SIG-M5 treated with dmso at 0.1 percent for 504 hours (cell line): ENCODE data around the gene ZNF280D.
A peak's percentile ranks its signal among the peaks of the same experiment; 100 is the strongest.

ENCODE experiments used
- DNase-seq: peaks from one replicate; lab custom pipeline; 2025; ENCODE audit not compliant: unreplicated experiment; lab: John Stamatoyannopoulos, UW

Gene ZNF280D

DNA sequence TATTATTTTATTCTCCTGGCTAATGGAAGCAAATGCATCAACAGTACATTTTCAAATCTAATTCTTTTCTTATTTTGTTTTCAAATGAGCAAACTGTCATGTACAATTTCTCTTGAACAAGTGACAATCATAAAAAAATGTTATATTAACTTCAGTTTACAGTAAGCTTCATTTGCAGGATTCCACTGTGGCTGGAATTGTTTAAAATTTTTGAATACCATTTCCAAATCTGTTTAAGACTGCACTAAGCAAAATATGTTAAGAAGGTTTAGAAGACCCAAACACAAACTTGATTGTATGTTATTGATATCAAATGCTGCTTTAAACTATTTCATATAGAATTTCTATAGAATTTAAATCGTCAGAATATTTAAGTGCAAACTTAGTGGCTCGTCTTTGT lies 92.8 kb downstream of the ZNF280D start:
- DNase-seq: no peak

DNA sequence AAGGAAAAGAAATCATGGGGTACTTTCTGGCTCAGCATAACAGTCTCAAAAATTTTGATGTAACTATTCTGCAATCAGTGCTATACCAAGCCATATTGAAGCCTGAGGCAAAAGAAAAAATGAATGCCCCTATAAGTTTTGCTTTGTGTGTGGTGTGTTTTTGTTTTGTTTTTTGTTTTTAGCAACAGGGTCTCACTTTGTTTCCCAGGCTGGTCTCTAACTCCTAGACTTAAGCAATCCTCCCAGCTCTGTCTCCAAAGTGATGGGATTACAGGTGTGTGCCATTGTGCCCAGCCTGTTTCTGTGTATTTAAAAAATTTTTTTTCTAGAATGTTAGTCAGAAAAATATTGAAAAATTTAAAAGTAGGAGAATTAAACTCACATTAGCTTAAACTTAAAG lies 93.2 kb downstream of the ZNF280D start:
- no peak for DNase-seq

- DNase-seq: no peak
Measured at GRCh38 chr15:56639631-56640030, 93.7 kb downstream of the ZNF280D start.

GRCh38 chr15:56631765-56632164 lies 101.5 kb downstream of the ZNF280D start:
- DNase-seq: no peak

GRCh38 chr15:56628893-56629532 lies 104.3 kb downstream of the ZNF280D start:
- DNase-seq: no peak

- peak; percentile 31 for DNase-seq
Measured at GRCh38 chr15:56619887-56620286, 113.4 kb downstream of the ZNF280D start.

DNA sequence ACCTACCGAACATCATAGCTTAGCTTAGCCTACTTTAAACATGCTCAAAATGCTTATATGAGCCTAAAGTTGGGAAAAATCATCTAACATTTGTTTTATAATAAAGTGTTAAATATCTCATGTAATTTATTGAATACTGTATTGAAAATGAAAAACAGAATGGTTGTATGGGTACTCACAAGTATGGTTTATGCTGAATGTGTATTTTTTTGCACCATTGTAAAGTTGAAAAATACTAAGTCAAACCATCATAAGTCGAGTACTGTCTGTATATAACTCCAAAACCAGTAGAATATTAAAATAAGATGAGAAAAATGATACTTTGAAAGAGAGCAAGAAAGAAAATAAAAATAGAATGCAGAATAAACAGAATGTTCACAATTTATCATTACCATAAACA lies 115.7 kb downstream of the ZNF280D start:
- no peak for DNase-seq

GRCh38 chr15:56616551-56616950 lies 116.8 kb downstream of the ZNF280D start:
- no peak for DNase-seq

- DNase-seq: no peak
Measured at GRCh38 chr15:56613811-56614210, 119.5 kb downstream of the ZNF280D start.

- DNase-seq: no peak
Measured at GRCh38 chr15:56608993-56609392, 124.3 kb downstream of the ZNF280D start.

- DNase-seq: no peak
Measured at GRCh38 chr15:56608140-56608778, 125.0 kb downstream of the ZNF280D start.

GRCh38 chr15:56602253-56602652 lies 131.1 kb downstream of the ZNF280D start:
- DNase-seq: no peak

DNA sequence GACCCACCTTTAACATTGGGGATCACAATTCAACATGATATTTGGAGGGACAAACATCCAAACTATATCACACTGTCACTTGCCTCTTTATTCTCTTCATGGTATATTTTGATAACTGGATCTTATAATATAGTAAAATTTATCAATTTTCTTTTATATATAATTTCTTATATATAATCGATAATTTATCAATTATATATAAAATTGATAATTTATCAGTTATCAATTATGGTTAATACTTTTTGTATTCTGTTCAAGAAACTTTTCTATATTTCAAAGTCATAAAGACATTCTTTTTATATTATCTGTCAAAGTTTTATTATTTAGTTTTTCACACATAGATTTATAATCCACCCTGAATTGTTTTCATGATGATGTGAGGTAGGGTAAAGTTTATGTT lies 132.9 kb downstream of the ZNF280D start:
- DNase-seq: no peak

DNA sequence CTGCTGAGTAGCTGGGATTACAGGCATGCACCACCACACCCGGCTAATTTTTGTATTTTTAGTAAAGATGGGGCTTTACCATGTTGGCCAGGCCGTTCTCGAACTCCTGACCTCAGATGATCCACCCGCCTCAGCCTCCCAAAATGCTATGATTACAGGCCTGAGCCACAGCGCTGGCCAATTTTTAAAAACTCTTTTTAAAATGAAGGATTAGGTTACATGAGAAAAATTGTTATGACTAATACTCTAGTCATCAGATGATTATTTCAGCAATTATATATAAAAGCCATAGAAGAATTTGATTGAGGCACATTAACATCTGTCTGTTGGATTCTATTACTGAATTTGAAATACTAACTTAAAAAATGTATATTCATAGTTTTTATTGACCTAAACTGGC lies 134.3 kb downstream of the ZNF280D start:
- no peak for DNase-seq

DNA sequence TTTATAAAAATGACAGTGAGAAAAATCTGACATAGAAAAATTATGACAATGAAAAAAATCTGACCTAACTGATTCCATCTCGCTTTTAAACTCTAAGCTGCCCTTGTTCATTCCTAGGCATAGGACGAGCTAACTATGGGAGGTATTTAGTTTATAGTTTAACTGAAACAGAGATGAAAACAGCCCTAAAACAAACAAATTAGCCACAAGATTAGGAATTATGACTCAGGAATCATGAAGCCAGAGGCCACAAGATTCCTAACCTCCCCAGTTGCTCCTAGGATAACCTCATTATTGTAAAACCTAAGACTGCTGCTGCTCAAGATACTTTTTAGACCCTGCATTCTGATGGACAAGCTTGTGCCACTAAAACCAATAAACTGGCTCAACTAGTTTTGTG lies 145.6 kb downstream of the ZNF280D start:
- no peak for DNase-seq

DNA sequence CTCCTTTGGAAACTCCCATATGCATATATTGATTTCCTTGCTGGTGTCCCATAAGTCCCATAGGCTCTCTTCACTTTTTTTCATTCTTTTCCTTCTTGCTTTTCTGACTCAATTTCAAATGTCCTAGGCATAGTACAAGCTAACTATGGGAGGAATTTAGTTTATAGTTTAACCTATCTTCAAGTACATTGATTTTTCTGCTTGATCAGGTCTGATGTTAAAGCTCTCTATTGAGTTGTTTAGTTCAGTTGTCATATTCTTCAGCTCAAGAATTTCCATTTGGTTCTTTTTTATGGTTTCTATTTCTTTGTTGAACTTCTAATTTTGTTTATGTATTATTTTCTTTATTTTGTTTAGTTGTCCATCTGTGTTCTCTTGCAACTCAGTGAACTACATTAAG lies 147.1 kb downstream of the ZNF280D start:
- DNase-seq: no peak

DNA sequence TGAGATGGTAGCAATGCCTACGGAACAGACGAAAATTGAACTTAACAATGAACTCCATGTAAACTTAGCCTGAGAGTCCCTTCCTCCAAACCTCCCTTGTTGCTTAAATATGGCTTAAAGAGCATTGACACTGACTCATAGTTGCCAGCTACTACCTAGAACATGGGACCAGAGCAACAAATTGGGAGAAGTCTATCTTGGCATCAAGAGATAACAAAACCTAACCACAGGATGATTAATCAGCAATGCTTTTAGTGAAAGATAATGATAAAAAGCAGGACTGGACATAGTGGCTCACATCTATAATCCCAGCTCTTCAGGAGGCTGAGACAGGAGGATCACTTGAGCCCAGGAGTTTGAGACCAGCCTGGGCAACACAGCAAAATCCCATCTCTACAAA lies 150.5 kb downstream of the ZNF280D start:
- no peak for DNase-seq
